Liver (tissue), 9 donors: ENCODE results near the gene NAGLU. TPM values are rescaled to one million over a fixed set of nuclear protein-coding genes. Genes with fewer than 3 reads are reported as not detected.

ENCODE experiments used
- DNase-seq: peaks from one replicate; pipeline ENCODE4 v3.0.0-alpha.2; 2017; ENCODE audit warnings: low spot score
- H3K27ac ChIP-seq, 2 donors: one replicate each; pipeline ENCODE4 v1.7.0; 2013; ENCODE audit warnings: inconsistent platforms in 2 of 2, low read length in 2 of 2, control low read depth in 1 of 2, low read depth in 1 of 2, mild to moderate bottlenecking in 1 of 2
- H3K27me3 ChIP-seq, 4 donors: one replicate each; pipeline versions ENCODE4 v1.6.1 to v1.7.0; 2013; ENCODE audit warnings: low read length in 3 of 4, inconsistent platforms in 1 of 4, mild to moderate bottlenecking in 1 of 4, moderate library complexity in 1 of 4; ENCODE audit not compliant: control insufficient read depth in 4 of 4, insufficient read depth in 4 of 4
- H3K36me3 ChIP-seq, 4 donors: one replicate each; pipeline versions ENCODE4 v1.6.1 to v1.7.0; 2013; ENCODE audit warnings: low read length in 3 of 4, mild to moderate bottlenecking in 3 of 4, low read depth in 1 of 4, moderate library complexity in 1 of 4; ENCODE audit not compliant: control insufficient read depth in 4 of 4, insufficient read depth in 3 of 4
- H3K4me1 ChIP-seq, 4 donors: one replicate each; pipeline versions ENCODE4 v1.6.1 to v1.7.0; 2013; ENCODE audit warnings: low read length in 3 of 4, mild to moderate bottlenecking in 3 of 4, moderate library complexity in 1 of 4; ENCODE audit not compliant: control insufficient read depth in 4 of 4, insufficient read depth in 4 of 4
- H3K4me3 ChIP-seq, 3 donors: one replicate each; pipeline versions ENCODE4 v1.6.1 to v1.7.0; 2013; ENCODE audit warnings: low read length in 3 of 3, control low read depth in 1 of 3, low read depth in 1 of 3, mild to moderate bottlenecking in 1 of 3
- H3K9ac ChIP-seq, 2 donors: one replicate each; pipeline ENCODE4 v1.7.0; 2013; ENCODE audit warnings: low read length in 2 of 2, mild to moderate bottlenecking in 2 of 2, moderate library complexity in 2 of 2, control low read depth in 1 of 2, low read depth in 1 of 2
- H3K9me3 ChIP-seq, 4 donors: one replicate each; pipeline versions ENCODE4 v1.6.1 to v1.7.0; 2013; ENCODE audit warnings: low read length in 3 of 4; ENCODE audit not compliant: control insufficient read depth in 4 of 4
- ATF3 ChIP-seq: IDR thresholded peaks from 2 replicates; pipeline ENCODE4 v1.6.1; 2016; ENCODE audit warnings: antibody characterized with exemption
- CTCF ChIP-seq: fragments of 150-350 bp; IDR thresholded peaks from 2 replicates; pipeline ENCODE4 v1.5.1; 2017; ENCODE audit warnings: improper control_type of control experiment, low read depth, low read length; ENCODE audit not compliant: missing input control
- EGR1 ChIP-seq, 2 donors: IDR thresholded peaks; 2 replicates each; pipeline ENCODE4 v1.6.1; 2016 to 2018; ENCODE audit warnings: antibody characterized with exemption in 2 of 2, low read depth in 2 of 2
- FOXA1 ChIP-seq: IDR thresholded peaks from 2 replicates; pipeline ENCODE4 v1.6.1; 2016; ENCODE audit warnings: antibody characterized with exemption
- FOXA2 ChIP-seq: IDR thresholded peaks from 2 replicates; pipeline ENCODE4 v1.6.1; 2016; ENCODE audit warnings: antibody characterized with exemption
- HNF4A ChIP-seq, 2 donors: conservative IDR thresholded peaks; 2 replicates each; pipeline ENCODE4 v1.6.1; 2016; ENCODE audit warnings: antibody characterized with exemption in 2 of 2, mild to moderate bottlenecking in 2 of 2
- HNF4G ChIP-seq: IDR thresholded peaks from 2 replicates; pipeline ENCODE4 v1.6.1; 2016; ENCODE audit warnings: antibody characterized with exemption
- MAX ChIP-seq: IDR thresholded peaks from 2 replicates; pipeline ENCODE4 v1.6.1; 2016; ENCODE audit warnings: antibody characterized with exemption
- NR2F2 ChIP-seq: IDR thresholded peaks from 2 replicates; pipeline ENCODE4 v1.6.1; 2016; ENCODE audit warnings: antibody characterized with exemption
- RAD21 ChIP-seq, 2 donors: IDR thresholded peaks; 2 replicates each; pipeline ENCODE4 v1.6.1; 2016; ENCODE audit warnings: antibody characterized with exemption in 2 of 2, mild to moderate bottlenecking in 2 of 2
- REST ChIP-seq: IDR thresholded peaks from 2 replicates; pipeline ENCODE4 v1.6.1; 2016; ENCODE audit warnings: antibody characterized with exemption, mild to moderate bottlenecking
- RXRA ChIP-seq, 2 donors: IDR thresholded peaks; 2 replicates each; pipeline ENCODE4 v1.6.1; 2017 to 2018; ENCODE audit warnings: antibody characterized with exemption in 2 of 2, mild to moderate bottlenecking in 1 of 2
- SP1 ChIP-seq: IDR thresholded peaks from 2 replicates; pipeline ENCODE4 v1.6.1; 2018; ENCODE audit warnings: antibody characterized with exemption, mild to moderate bottlenecking
- TAF1 ChIP-seq: conservative IDR thresholded peaks from 2 replicates; pipeline ENCODE4 v1.6.1; 2016; ENCODE audit warnings: antibody characterized with exemption, mild to moderate bottlenecking
- YY1 ChIP-seq: IDR thresholded peaks from 2 replicates; pipeline ENCODE4 v1.6.1; 2016; ENCODE audit warnings: antibody characterized with exemption, mild to moderate bottlenecking
- ZBTB33 ChIP-seq: IDR thresholded peaks from 2 replicates; pipeline ENCODE4 v1.6.1; 2016; ENCODE audit warnings: antibody characterized with exemption
- WGBS: extraction: QIAGEN DNeasy Blood & Tissue Kit; methylation state at CpG from one replicate; pipeline ENCODE4 v1.1.7; 2013; 5-methylcytosine and 5-hydroxymethylcytosine counted together
- polyA plus RNA-seq, 2 donors: library from polyadenylated mRNA; stranded (reverse) in 1 of 2; unstranded in 1 of 2; fragments of 200-250 nt in 1 of 2; fragments of >200 nt in 1 of 2; fragmentation: Nextera tagmentation in 1 of 2; extraction: Ambion mirVana in 1 of 2; gene quantifications; one replicate each; pipeline versions ENCODE4 v1.2.1 to v1.2.3, GENCODE V29; 2013 to 2015
- total RNA-seq, 2 donors: library from RNA; depleted of rRNA; stranded (reverse); fragments of >200 nt; gene quantifications; one replicate each; pipeline ENCODE4 v1.2.3, GENCODE V29; 2014
- donor health status: healthy.
- donor health status: healthy.
- donor health status: healthy.
- donor health status: healthy.
- donor health status: healthy.

The NAGLU gene
- total and polyA plus RNA-seq, 4 donors = 15.5 to 41.2 (median 28.9) TPM

GRCh38 chr17:42548070-42548837, 12.2 kb downstream of the NAGLU start:
- WGBS = 8% methylated on average over 73 of the region's 74 CpGs
- Histone ChIP-seq H3K4me1 (peaks cover 7 to 36% (median 25%) of the 10 kb centered on the region in 4 donors), H3K36me3 (peaks cover 0 to 4% (median 2%) of the 10 kb centered on the region in 4 donors), H3K27me3 (no peaks in the 10 kb centered on the region), H3K9me3 (no peaks in the 10 kb centered on the region), H3K9ac (no peak overlapping the region), H3K4me3 (peak overlapping the region in 2 of 3 donors; percentile 3 to 56), H3K27ac (peak overlapping the region in 1 of 2 donors; percentile 59)
- no peak for TF ChIP-seq SP1
- no peak for TF ChIP-seq MAX
- no peak for TF ChIP-seq YY1
- TF ChIP-seq RXRA (IDR thresholded peaks at IDR 0.05) = peak in 1 of 2 donors; percentile 13
- no peak for TF ChIP-seq HNF4A (conservative IDR thresholded peaks at IDR 0.05)
- TF ChIP-seq ZBTB33 = no peak
- no peak for TF ChIP-seq NR2F2
- TF ChIP-seq HNF4G = no peak
- TF ChIP-seq REST = no peak
- no peak for TF ChIP-seq FOXA1
- TF ChIP-seq CTCF = peak; percentile 38
- TF ChIP-seq ATF3 = no peak
- no peak for TF ChIP-seq TAF1
- TF ChIP-seq RAD21 (IDR thresholded peaks at IDR 0.05) = peak; percentile 51 to 69
- peak; percentile 67 to 70 for TF ChIP-seq EGR1 (IDR thresholded peaks at IDR 0.05; ENCODE audit: low read depth in 2 of 2)
- TF ChIP-seq FOXA2 = no peak
- peak; percentile 81 for DNase-seq
